Keratinocyte (primary cell): ENCODE data around the gene GNPAT. TPM values are rescaled to one million over a fixed set of nuclear protein-coding genes. Genes with fewer than 3 reads are reported as not detected.

Experiments
- DNase-seq: peaks from one replicate; pipeline ENCODE4 v3.0.0-alpha.2; 2011; ENCODE audit warnings: low read depth, missing footprints, low spot score
- FAIRE-seq: peaks from 2 replicates; lab custom pipeline; 2011; peaks lifted over from hg19 to GRCh38; lab: Jason Lieb, UNC
- H2AFZ ChIP-seq: 2 replicates; pipeline ENCODE4 v1.6.0; 2012; ENCODE audit warnings: low read length, control low read depth, inconsistent platforms; ENCODE audit not compliant: control insufficient read depth
- H3K27ac ChIP-seq: 2 replicates; pipeline ENCODE4 v1.5.1; 2011; ENCODE audit warnings: low read length; ENCODE audit not compliant: control insufficient read depth, insufficient read depth
- H3K27me3 ChIP-seq: 3 replicates; pipeline ENCODE4 v1.6.0; 2011; ENCODE audit warnings: low read length; ENCODE audit not compliant: control insufficient read depth, insufficient read depth; ENCODE audit errors: extremely low read depth
- H3K36me3 ChIP-seq, 2 experiments: 2 replicates in 1 of 2; 3 replicates in 1 of 2; pipeline ENCODE4 v1.5.1; 2011; ENCODE audit warnings: low read length in 2 of 2, mild to moderate bottlenecking in 1 of 2; ENCODE audit not compliant: control insufficient read depth in 2 of 2, insufficient read depth in 2 of 2; ENCODE audit errors: extremely low read depth in 1 of 2
- H3K4me1 ChIP-seq: 3 replicates; pipeline ENCODE4 v1.5.1; 2011; ENCODE audit warnings: low read length; ENCODE audit not compliant: control insufficient read depth, insufficient read depth; ENCODE audit errors: extremely low read depth
- H3K4me2 ChIP-seq: 3 replicates; pipeline ENCODE4 v1.6.0; 2011; ENCODE audit warnings: low read depth, low read length; ENCODE audit not compliant: control insufficient read depth, insufficient read depth; ENCODE audit errors: extremely low read depth
- H3K4me3 ChIP-seq, 3 experiments: fragments of 200-600 bp in 1 of 3; sonication (generic) in 1 of 3; 2 replicates in 2 of 3; 3 replicates in 1 of 3; pipeline ENCODE4 v1.5.1; 2011 to 2016; ENCODE audit warnings: low read length in 3 of 3, mild to moderate bottlenecking in 3 of 3, control low read depth in 2 of 3, inconsistent platforms in 1 of 3, low read depth in 1 of 3, mixed read lengths in 1 of 3, mixed run types in 1 of 3, moderate library complexity in 1 of 3; ENCODE audit not compliant: control insufficient read depth in 2 of 3, insufficient read depth in 2 of 3; ENCODE audit errors: extremely low read depth in 1 of 3
- H3K79me2 ChIP-seq: 2 replicates; pipeline ENCODE4 v1.6.0; 2012; ENCODE audit warnings: low read length; ENCODE audit not compliant: control insufficient read depth, insufficient read depth
- H3K9ac ChIP-seq: 3 replicates; pipeline ENCODE4 v1.6.0; 2011; ENCODE audit warnings: low read length; ENCODE audit not compliant: control insufficient read depth, insufficient read depth; ENCODE audit errors: extremely low read depth
- H3K9me1 ChIP-seq: 3 replicates; pipeline ENCODE4 v1.6.0; 2011; ENCODE audit warnings: low read length; ENCODE audit not compliant: control insufficient read depth, insufficient read depth; ENCODE audit errors: extremely low read depth
- H3K9me3 ChIP-seq: 2 replicates; pipeline ENCODE4 v1.5.1; 2012; ENCODE audit warnings: low read depth, low read length; ENCODE audit not compliant: control insufficient read depth
- H4K20me1 ChIP-seq: 3 replicates; pipeline ENCODE4 v1.6.0; 2011; ENCODE audit warnings: low read length; ENCODE audit not compliant: control insufficient read depth, insufficient read depth; ENCODE audit errors: extremely low read depth
- CTCF ChIP-seq, 3 experiments: IDR thresholded peaks in 1 of 3; conservative IDR thresholded peaks in 1 of 3; optimal IDR thresholded peaks in 1 of 3; 2 replicates in 2 of 3; 3 replicates in 1 of 3; pipeline versions ENCODE3 to v1.5.1; 2011; ENCODE audit warnings: low read length in 3 of 3, mild to moderate bottlenecking in 3 of 3, moderate library complexity in 2 of 3, control low read depth in 1 of 3, inconsistent platforms in 1 of 3; ENCODE audit not compliant: insufficient read depth in 2 of 3; ENCODE audit errors: extremely low read depth in 1 of 3
- EZH2 ChIP-seq: IDR thresholded peaks from one replicate; pipeline ENCODE4 v1.6.1; 2012; ENCODE audit warnings: inconsistent platforms, mild to moderate bottlenecking, low read length, moderate library complexity
- dilution Hi-C: fragments of 300-500 bp; cut with MboI; formaldehyde crosslinking; loops from one replicate; pipeline ENCODE4 v1.7.0; 2020; ENCODE audit warnings: low sequenced_read_pairs; ENCODE audit not compliant: extremely low pct_ligation_motif_present
- polyA plus RNA-seq, 5 experiments: library from polyadenylated mRNA; depleted of rRNA in 3 of 5; stranded (reverse) in 3 of 5; stranded (forward) in 1 of 5; unstranded in 1 of 5; fragments of >200 nt; gene quantifications; 1 replicate in 1 of 5; 2 replicates in 3 of 5; 3 replicates in 1 of 5; pipeline versions ENCODE4 v1.2.1 to v1.2.3, GENCODE V29; 2011 to 2012; ENCODE audit warnings: missing spikeins in 2 of 5, low read depth in 1 of 5, low replicate concordance in 1 of 5

Gene GNPAT
- polyA plus RNA-seq, 1 donor (not counting 4 experiments of a cell fraction or from before 2014, with no cell fraction given), result 39.9 TPM

- Histone ChIP-seq H2AFZ (no peak overlapping the region), H3K4me2 (no peak overlapping the region), H3K9me1 (no peaks in the 10 kb centered on the region), H3K36me3 (no peaks in the 10 kb centered on the region), H3K79me2 (no peaks in the 10 kb centered on the region), H4K20me1 (no peaks in the 10 kb centered on the region), H3K27me3 (no peaks in the 10 kb centered on the region), H3K4me3 (no peak overlapping the region), H3K9me3 (no peaks in the 10 kb centered on the region), H3K9ac (no peak overlapping the region), H3K27ac (no peak overlapping the region), H3K4me1 (no peaks in the 10 kb centered on the region)
- dilution Hi-C loops, result no loop called here
- no peak for FAIRE-seq
- no peak for TF ChIP-seq EZH2
- no peak for TF ChIP-seq CTCF (optimal IDR thresholded peaks at IDR 0.05 in 1 of 3, IDR thresholded peaks at IDR 0.05 in 1 of 3, conservative IDR thresholded peaks at IDR 0.05 in 1 of 3; ENCODE audit: extremely low read depth in 1 of 3, insufficient read depth in 2 of 3, low read length in 3 of 3)
- DNase-seq, result no peak
These were observed 43.4 kb downstream of the GNPAT start for GRCh38 chr1:231284441-231284840.

- TF ChIP-seq EZH2 (no peak), CTCF (optimal IDR thresholded peaks at IDR 0.05 in 1 of 3, IDR thresholded peaks at IDR 0.05 in 1 of 3, conservative IDR thresholded peaks at IDR 0.05 in 1 of 3; ENCODE audit: extremely low read depth in 1 of 3, insufficient read depth in 2 of 3, low read length in 3 of 3) (no peak)
- Histone ChIP-seq H3K9me1 (no peaks in the 10 kb centered on the region), H3K9ac (no peak overlapping the region), H3K36me3 (no peaks in the 10 kb centered on the region), H2AFZ (no peak overlapping the region), H3K79me2 (no peaks in the 10 kb centered on the region), H4K20me1 (no peaks in the 10 kb centered on the region), H3K4me2 (no peak overlapping the region), H3K4me1 (no peaks in the 10 kb centered on the region), H3K4me3 (no peak overlapping the region), H3K27me3 (no peaks in the 10 kb centered on the region), H3K9me3 (no peaks in the 10 kb centered on the region), H3K27ac (no peak overlapping the region)
- dilution Hi-C loops, result no loop called here
- FAIRE-seq (no peak), DNase-seq (no peak)
These were observed 45.6 kb downstream of the GNPAT start for GRCh38 chr1:231286603-231287002.
